Measurements from ENCODE around the gene ZNF282. TPM values are rescaled to one million over a fixed set of nuclear protein-coding genes. Genes with fewer than 3 reads are reported as not detected.

The ZNF282 gene
- total RNA-seq, 1 experiment from 2014 or later: 39.0 TPM

GRCh38 chr7:149194799-149195179 is 557 bp upstream of the ZNF282 start:
- Histone ChIP-seq H3K9ac (ENCODE audit: extremely low read depth, insufficient read length, low read length) (no peak overlapping the region), H4K8ac (replicated peaks; ENCODE audit: insufficient read length, low read depth, low read length) (no peak overlapping the region), H3K14ac (ENCODE audit: insufficient read depth, low read length) (no peak overlapping the region), H2BK15ac (ENCODE audit: low read depth, low read length) (no peak overlapping the region), H3K56ac (ENCODE audit: insufficient read length, low read depth, low read length) (no peak overlapping the region), H3K79me2 (ENCODE audit: insufficient read depth, low read length) (peaks cover 3% of the 10 kb centered on the region; the same call in 1 of the 2 replicates), H2AK5ac (ENCODE audit: insufficient read length, low read length) (no peak overlapping the region), H3K4ac (ENCODE audit: low read depth, low read length) (no peak overlapping the region), H3K9me3 (ENCODE audit: control insufficient read depth, low read depth, low read length) (no peaks in the 10 kb centered on the region), H3K79me1 (ENCODE audit: insufficient read depth, low read depth, low read length, poor library complexity, severe bottlenecking) (peaks cover 3% of the 10 kb centered on the region), H2BK120ac (ENCODE audit: low read depth, low read length, poor library complexity, severe bottlenecking) (no peak overlapping the region), H4K5ac (ENCODE audit: insufficient read length, low read depth, low read length) (no peak overlapping the region), H3K4me1 (ENCODE audit: insufficient read depth, low read length) (no peaks in the 10 kb centered on the region), H3K27me3 (ENCODE audit: insufficient read depth, low read length) (no peaks in the 10 kb centered on the region), H3T11ph (ENCODE audit: low read length) (no peak overlapping the region), H4K91ac (ENCODE audit: insufficient read length, low read depth, low read length) (no peak overlapping the region), H2AFZ (ENCODE audit: low read length) (no peak overlapping the region), H4K20me1 (ENCODE audit: control insufficient read depth, insufficient read depth, insufficient read length) (no peaks in the 10 kb centered on the region), H2BK12ac (ENCODE audit: insufficient read length, low read depth, low read length) (no peak overlapping the region), H3K23ac (ENCODE audit: insufficient read length, low read depth, low read length) (no peak overlapping the region), H3K18ac (ENCODE audit: insufficient read length, low read depth, low read length) (no peak overlapping the region), H3K27ac (ENCODE audit: insufficient read length, low read depth, low read length) (no peak overlapping the region), H2BK5ac (ENCODE audit: insufficient read length, low read length) (no peak overlapping the region), H3K4me2 (ENCODE audit: insufficient read depth, insufficient read length, low read length) (peak overlapping the region; percentile 28), H3K23me2 (ENCODE audit: insufficient read length, low read depth, low read length, poor library complexity, severe bottlenecking) (peaks cover 7% of the 10 kb centered on the region), H2BK20ac (ENCODE audit: low read depth, low read length, poor library complexity, severe bottlenecking) (no peak overlapping the region)
- H3K4me3 Mint-ChIP-seq: peak overlapping the region; percentile 74 to 82
- no peaks in the 10 kb centered on the region; a peak in 1 of 5 replicates for H3K9me3 Mint-ChIP-seq
- no peak for DNase-seq
- TF ChIP-seq CTCF (conservative IDR thresholded peaks at IDR 0.05): no peak
- WGBS (ENCODE audit: extremely low coverage, insufficient read length, low lambda C conversion rate): no CpG with 5 or more reads among the region's 4 CpGs
- peaks cover 19 to 31% (median 29%) of the 10 kb centered on the region in 3 experiments for H3K36me3 Mint-ChIP-seq (ENCODE audit: insufficient read depth in 1 of 3, low read depth in 3 of 3)
- H3K27ac Mint-ChIP-seq: peak overlapping the region in 1 of 3 experiments; percentile 87; a peak in 3 of 7 replicates
- no peaks in the 10 kb centered on the region for H3K27me3 Mint-ChIP-seq (ENCODE audit: low read depth)
- H3K4me1 Mint-ChIP-seq: peaks cover 12 to 21% of the 10 kb centered on the region in 2 experiments

All from H9 (cell line).